H9 (cell line): ENCODE results near the gene ROBO1. TPM values are rescaled to one million over a fixed set of nuclear protein-coding genes. Genes with fewer than 3 reads are reported as not detected.

ENCODE experiments used
- DNase-seq: peaks from one replicate; pipeline ENCODE4 v3.0.0-alpha.2; 2017
- H2AFZ ChIP-seq: one replicate; pipeline ENCODE4 v1.6.1; 2013; ENCODE audit warnings: mild to moderate bottlenecking, low read length, control low read depth, moderate library complexity
- H2AK5ac ChIP-seq: 2 replicates; pipeline ENCODE4 v1.6.1; 2013; ENCODE audit warnings: low read length, control low read depth, mixed read lengths; ENCODE audit not compliant: insufficient read length
- H2BK120ac ChIP-seq: one replicate; pipeline ENCODE4 v1.6.1; 2013; ENCODE audit warnings: low read depth, mild to moderate bottlenecking, low read length, control low read depth, inconsistent platforms; ENCODE audit not compliant: poor library complexity, severe bottlenecking
- H2BK12ac ChIP-seq: 2 replicates; pipeline ENCODE4 v1.6.1; 2013; ENCODE audit warnings: low read length, control low read depth, mixed read lengths, low read depth; ENCODE audit not compliant: insufficient read length
- H2BK15ac ChIP-seq: 2 replicates; pipeline ENCODE4 v1.6.1; 2013; ENCODE audit warnings: low read depth, low read length, control low read depth
- H2BK20ac ChIP-seq: one replicate; pipeline ENCODE4 v1.6.1; 2013; ENCODE audit warnings: low read depth, mild to moderate bottlenecking, low read length, control low read depth, inconsistent platforms; ENCODE audit not compliant: poor library complexity, severe bottlenecking
- H2BK5ac ChIP-seq: 2 replicates; pipeline ENCODE4 v1.6.1; 2013; ENCODE audit warnings: low read length, control low read depth, mixed read lengths; ENCODE audit not compliant: insufficient read length
- H3K14ac ChIP-seq: 2 replicates; pipeline ENCODE4 v1.6.1; 2013; ENCODE audit warnings: low read length, control low read depth; ENCODE audit not compliant: insufficient read depth
- H3K18ac ChIP-seq: 2 replicates; pipeline ENCODE4 v1.6.1; 2013; ENCODE audit warnings: low read depth, mild to moderate bottlenecking, mixed read lengths, low read length, control low read depth; ENCODE audit not compliant: insufficient read length
- H3K23ac ChIP-seq: 2 replicates; pipeline ENCODE4 v1.6.1; 2013; ENCODE audit warnings: low read length, control low read depth, mixed read lengths, low read depth; ENCODE audit not compliant: insufficient read length
- H3K23me2 ChIP-seq: 2 replicates; pipeline ENCODE4 v1.6.1; 2013; ENCODE audit warnings: low read depth, mild to moderate bottlenecking, mixed read lengths, low read length, control low read depth; ENCODE audit not compliant: insufficient read length, poor library complexity, severe bottlenecking
- H3K27ac ChIP-seq: 2 replicates; pipeline ENCODE4 v1.5.1; 2013; ENCODE audit warnings: low read length, control low read depth, mixed read lengths, low read depth; ENCODE audit not compliant: insufficient read length
- H3K27me3 ChIP-seq: 2 replicates; pipeline ENCODE4 v1.6.1; 2013; ENCODE audit warnings: low read length, control low read depth, inconsistent platforms; ENCODE audit not compliant: insufficient read depth
- H3K4ac ChIP-seq: 2 replicates; pipeline ENCODE4 v1.6.1; 2013; ENCODE audit warnings: low read depth, mild to moderate bottlenecking, control low read depth, inconsistent platforms, low read length, moderate library complexity
- H3K4me1 ChIP-seq: 2 replicates; pipeline ENCODE4 v1.6.1; 2013; ENCODE audit warnings: low read length, control low read depth, inconsistent platforms; ENCODE audit not compliant: insufficient read depth
- H3K4me2 ChIP-seq: 2 replicates; pipeline ENCODE4 v1.6.1; 2013; ENCODE audit warnings: low read length, control low read depth, mixed read lengths; ENCODE audit not compliant: insufficient read length, insufficient read depth
- H3K56ac ChIP-seq: 2 replicates; pipeline ENCODE4 v1.6.1; 2013; ENCODE audit warnings: low read depth, mild to moderate bottlenecking, mixed read lengths, low read length, control low read depth; ENCODE audit not compliant: insufficient read length
- H3K79me1 ChIP-seq: 2 replicates; pipeline ENCODE4 v1.6.1; 2013; ENCODE audit warnings: low read depth, mild to moderate bottlenecking, moderate library complexity, low read length, control low read depth, inconsistent platforms; ENCODE audit not compliant: insufficient read depth, poor library complexity, severe bottlenecking
- H3K79me2 ChIP-seq: 2 replicates; pipeline ENCODE4 v1.6.1; 2013; ENCODE audit warnings: low read length, control low read depth, inconsistent platforms; ENCODE audit not compliant: insufficient read depth
- H3K9ac ChIP-seq: 2 replicates; pipeline ENCODE4 v1.6.1; 2013; ENCODE audit warnings: low read length, control low read depth, mixed read lengths; ENCODE audit not compliant: insufficient read length; ENCODE audit errors: extremely low read depth
- H3K9me3 ChIP-seq: one replicate; pipeline ENCODE4 v1.6.1; 2013; ENCODE audit warnings: low read depth, low read length, inconsistent platforms; ENCODE audit not compliant: control insufficient read depth
- H3T11ph ChIP-seq: one replicate; pipeline ENCODE4 v1.6.1; 2013; ENCODE audit warnings: mild to moderate bottlenecking, low read length, control low read depth, inconsistent platforms
- H4K20me1 ChIP-seq: one replicate; pipeline ENCODE4 v1.6.1; 2013; ENCODE audit not compliant: control insufficient read depth, insufficient read length, insufficient read depth
- H4K5ac ChIP-seq: 2 replicates; pipeline ENCODE4 v1.6.1; 2013; ENCODE audit warnings: low read depth, mild to moderate bottlenecking, mixed read lengths, low read length, control low read depth; ENCODE audit not compliant: insufficient read length
- H4K8ac ChIP-seq: replicated peaks from 2 replicates; pipeline ENCODE4 v1.6.1; 2013; ENCODE audit warnings: low read length, control low read depth, mixed read lengths, low read depth; ENCODE audit not compliant: insufficient read length
- H4K91ac ChIP-seq: 2 replicates; pipeline ENCODE4 v1.6.1; 2013; ENCODE audit warnings: low read depth, mild to moderate bottlenecking, moderate library complexity, mixed read lengths, low read length, control low read depth; ENCODE audit not compliant: insufficient read length
- H3K27ac Mint-ChIP-seq, 3 experiments: 2 replicates in 2 of 3; 3 replicates in 1 of 3; pipeline ENCODE4 v1.8.0; 2020 to 2021; ENCODE audit warnings: mixed read lengths in 3 of 3, mild to moderate bottlenecking in 1 of 3, moderate library complexity in 1 of 3
- H3K27me3 Mint-ChIP-seq: 2 replicates; pipeline ENCODE4 v1.8.0; 2021; ENCODE audit warnings: low read depth, mild to moderate bottlenecking, moderate library complexity, mixed read lengths
- H3K36me3 Mint-ChIP-seq, 3 experiments: 2 replicates in 2 of 3; 3 replicates in 1 of 3; pipeline ENCODE4 v1.8.0; 2020 to 2021; ENCODE audit warnings: low read depth in 3 of 3, mixed read lengths in 3 of 3; ENCODE audit not compliant: insufficient read depth in 1 of 3
- H3K4me1 Mint-ChIP-seq, 2 experiments: 2 replicates each; pipeline ENCODE4 v1.8.0; 2020; ENCODE audit warnings: mixed read lengths in 2 of 2
- H3K4me3 Mint-ChIP-seq, 2 experiments: 2 replicates in 1 of 2; 3 replicates in 1 of 2; pipeline ENCODE4 v1.8.0; 2020 to 2021; ENCODE audit warnings: mild to moderate bottlenecking in 2 of 2, mixed read lengths in 2 of 2, moderate library complexity in 1 of 2
- H3K9me3 Mint-ChIP-seq, 2 experiments: 2 replicates in 1 of 2; 3 replicates in 1 of 2; pipeline ENCODE4 v1.8.0; 2020; ENCODE audit warnings: mild to moderate bottlenecking in 2 of 2, mixed read lengths in 2 of 2, moderate library complexity in 1 of 2
- CTCF ChIP-seq: fragments of 200-600 bp; sonication (generic); conservative IDR thresholded peaks from 3 replicates; pipeline ENCODE4 v1.8.0; 2021; ENCODE audit warnings: antibody characterized with exemption, mild to moderate bottlenecking
- WGBS: extraction: QIAGEN DNeasy Blood & Tissue Kit; methylation state at CpG from one replicate; pipeline ENCODE4 v1.1.7; 2013; ENCODE audit warnings: missing lambda C conversion rate, low lambda C conversion rate, mixed read lengths; ENCODE audit not compliant: insufficient read length; ENCODE audit errors: extremely low coverage; 5-methylcytosine and 5-hydroxymethylcytosine counted together
- total RNA-seq: library from RNA; stranded (reverse); gene quantifications from 2 replicates; pipeline ENCODE4 v1.2.1, GENCODE V29; 2021

ROBO1 gene
- total RNA-seq, 1 experiment from 2014 or later = 62.7 TPM

DNA sequence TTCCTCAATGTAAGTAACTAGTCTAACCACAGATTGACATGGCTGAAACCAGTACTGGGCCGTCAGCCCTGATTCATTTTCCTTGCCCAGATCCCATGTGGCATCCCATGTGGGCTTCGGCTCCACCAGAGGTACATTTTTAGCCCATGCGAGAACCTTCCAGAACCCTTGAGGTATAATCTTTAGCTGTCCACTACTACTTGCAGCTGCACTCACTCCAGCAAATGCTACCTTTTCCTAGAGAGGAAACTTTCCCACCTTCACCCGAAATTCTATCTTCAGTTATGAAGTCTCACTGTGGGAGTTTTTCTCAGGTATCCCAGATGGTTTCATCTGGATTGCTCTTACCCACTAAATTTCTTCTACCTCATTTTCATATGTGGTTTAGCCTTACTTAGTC lies 907.2 kb downstream of the ROBO1 start:
- no CpG with 5 or more reads among the region's 4 CpGs for WGBS
- H4K91ac ChIP-seq = no peak overlapping the region
- TF ChIP-seq CTCF = no peak
- H3K9me3 ChIP-seq = no peaks in the 10 kb centered on the region
- H3K27me3 ChIP-seq = no peaks in the 10 kb centered on the region
- no peaks in the 10 kb centered on the region for H3K79me2 ChIP-seq
- no peak overlapping the region for H2BK15ac ChIP-seq
- no peak overlapping the region for H3K23ac ChIP-seq
- H4K20me1 ChIP-seq = no peaks in the 10 kb centered on the region
- no peak overlapping the region for H3K14ac ChIP-seq
- no peak overlapping the region for H3K4ac ChIP-seq
- H2BK5ac ChIP-seq = no peak overlapping the region
- no peak overlapping the region for H4K5ac ChIP-seq
- no peak overlapping the region for H3K4me2 ChIP-seq
- H3T11ph ChIP-seq = no peak overlapping the region
- no peak overlapping the region for H2BK120ac ChIP-seq
- H3K56ac ChIP-seq = no peak overlapping the region
- no peak overlapping the region for H2AK5ac ChIP-seq
- no peaks in the 10 kb centered on the region for H3K79me1 ChIP-seq
- H3K4me1 Mint-ChIP-seq = peaks cover 7 to 13% of the 10 kb centered on the region in 2 experiments; a peak in 3 of 4 replicates
- no peak overlapping the region for H3K27ac Mint-ChIP-seq
- no peak overlapping the region for H3K18ac ChIP-seq
- H3K23me2 ChIP-seq = no peaks in the 10 kb centered on the region
- no peaks in the 10 kb centered on the region for H3K9me3 Mint-ChIP-seq
- 0 out of 2 replicates have a peak, but pooled peaks cover 2% of the 10 kb centered on the region for H3K4me1 ChIP-seq
- H3K36me3 Mint-ChIP-seq = no peaks in the 10 kb centered on the region; a peak in 1 of 7 replicates
- no peaks in the 10 kb centered on the region for H3K27me3 Mint-ChIP-seq
- no peak overlapping the region for H3K27ac ChIP-seq
- H2BK20ac ChIP-seq = no peak overlapping the region
- H3K9ac ChIP-seq = no peak overlapping the region
- DNase-seq = no peak
- no peak overlapping the region for H4K8ac ChIP-seq
- H2AFZ ChIP-seq = no peak overlapping the region
- no peak overlapping the region for H3K4me3 Mint-ChIP-seq
- no peak overlapping the region for H2BK12ac ChIP-seq
